HUDEP-2 (cell line): Measurements from ENCODE around the gene TENT4B.
A peak's percentile ranks its signal among the peaks of the same experiment; 100 is the strongest.
"Not testable (repeated sequence)": the region's sequence is repeated elsewhere in the genome, so short reads cannot be mapped to it uniquely, and the experiment has no call there.

Experiments
- DNase-seq, 76 experiments: peaks; one replicate each; lab custom pipeline; 2025; ENCODE audit not compliant: unreplicated experiment in 76 of 76; lab: John Stamatoyannopoulos, UW

TENT4B gene

DNA sequence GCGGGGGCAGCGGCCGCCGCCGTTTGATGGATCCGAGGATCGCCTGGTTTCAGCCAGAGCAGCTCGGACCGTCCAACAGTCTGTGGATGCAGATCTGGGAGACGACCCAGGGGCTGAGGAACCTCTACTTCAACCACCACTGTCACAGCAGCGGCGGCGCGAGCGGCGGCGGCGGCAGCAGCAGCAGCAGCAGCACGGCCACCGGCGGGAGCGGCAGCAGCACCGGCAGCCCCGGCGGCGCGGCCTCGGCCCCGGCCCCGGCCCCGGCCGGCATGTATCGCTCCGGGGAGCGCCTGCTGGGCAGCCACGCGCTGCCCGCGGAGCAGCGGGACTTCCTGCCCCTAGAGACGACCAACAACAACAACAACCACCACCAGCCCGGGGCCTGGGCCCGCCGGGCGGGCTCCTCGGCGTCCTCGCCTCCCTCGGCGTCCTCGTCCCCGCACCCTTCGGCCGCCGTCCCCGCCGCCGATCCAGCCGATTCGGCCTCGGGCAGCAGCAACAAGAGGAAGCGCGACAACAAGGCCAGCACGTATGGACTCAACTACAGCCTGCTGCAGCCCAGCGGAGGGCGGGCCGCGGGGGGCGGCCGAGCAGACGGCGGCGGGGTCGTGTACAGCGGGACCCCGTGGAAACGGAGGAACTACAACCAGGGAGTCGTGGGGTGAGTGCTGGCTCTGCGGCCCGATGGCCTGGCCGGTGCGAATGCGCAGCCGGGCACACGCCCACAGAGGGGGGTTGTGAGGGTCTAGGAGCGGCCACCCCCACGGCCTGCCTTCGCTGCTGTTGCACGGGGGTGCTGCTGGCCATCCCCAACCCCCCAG lies 702 bp downstream of the TENT4B start:
- DNase-seq, result peak in 5 of 76 experiments; percentile 15 to 67 (median 31)

DNA sequence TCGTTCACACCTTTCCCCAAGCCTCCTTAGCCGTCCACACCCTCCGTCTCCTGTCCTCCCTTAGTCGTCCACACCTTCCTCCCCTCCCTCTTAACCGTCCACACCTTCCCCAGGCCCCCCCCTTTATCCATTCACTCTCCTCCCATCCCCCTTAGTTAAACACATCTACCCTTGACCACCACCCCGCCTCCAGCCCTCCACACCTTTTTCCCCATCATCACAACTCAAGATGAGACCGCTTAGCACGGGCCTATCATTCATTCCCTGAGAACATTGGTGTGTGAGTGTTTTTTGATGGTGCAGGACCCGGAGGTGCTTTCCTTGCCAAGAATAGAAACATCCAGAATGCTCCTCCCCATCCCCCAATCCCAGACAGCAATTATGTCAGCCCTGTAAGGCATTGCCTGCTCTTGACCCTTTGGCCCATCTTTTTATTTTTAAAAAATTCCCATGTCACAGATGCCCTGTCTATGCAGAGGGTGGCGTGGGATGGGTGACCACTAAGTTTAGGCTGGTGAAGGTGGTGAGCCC lies 1.4 kb downstream of the TENT4B start:
- DNase-seq, result no peak

DNA sequence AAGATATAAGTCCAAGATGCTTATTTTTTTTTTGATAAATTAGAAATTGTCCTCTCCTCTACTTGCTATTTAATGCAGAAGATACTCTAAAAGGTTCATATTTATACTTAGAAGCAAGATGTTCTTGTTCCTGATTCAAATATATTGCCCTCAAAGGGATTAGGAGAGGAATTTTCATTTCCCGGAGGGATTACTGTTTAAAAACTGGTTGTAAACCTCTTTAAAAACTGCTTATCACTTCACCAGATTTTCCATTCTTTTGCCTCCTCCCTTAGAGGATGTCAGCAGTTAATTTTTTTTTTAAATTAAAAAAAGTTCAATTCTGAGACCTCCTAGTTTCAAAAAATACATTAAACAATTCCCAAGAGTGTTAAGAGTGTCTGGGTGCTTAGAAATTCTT lies 2.8 kb downstream of the TENT4B start:
- no peak for DNase-seq

DNA sequence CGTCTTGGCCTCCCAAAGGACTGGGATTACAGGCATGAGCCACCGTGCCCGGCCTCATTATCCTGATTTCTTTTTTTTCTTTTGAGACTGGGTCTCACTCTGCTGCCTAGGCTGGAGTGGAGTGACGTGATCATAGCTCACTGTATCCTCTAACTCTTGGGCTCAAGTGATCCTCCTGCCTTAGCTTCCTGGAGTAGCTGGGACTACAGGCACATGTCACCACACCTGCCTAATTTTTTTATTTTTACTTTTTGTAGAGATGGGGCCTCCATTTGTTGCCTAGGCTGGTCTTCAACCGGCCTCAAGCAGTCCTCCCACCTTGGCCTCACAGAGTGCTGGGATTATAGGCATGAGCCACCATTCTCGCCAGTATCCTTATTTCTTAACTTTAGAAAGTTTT lies 3.5 kb downstream of the TENT4B start:
- no peak for DNase-seq

DNA sequence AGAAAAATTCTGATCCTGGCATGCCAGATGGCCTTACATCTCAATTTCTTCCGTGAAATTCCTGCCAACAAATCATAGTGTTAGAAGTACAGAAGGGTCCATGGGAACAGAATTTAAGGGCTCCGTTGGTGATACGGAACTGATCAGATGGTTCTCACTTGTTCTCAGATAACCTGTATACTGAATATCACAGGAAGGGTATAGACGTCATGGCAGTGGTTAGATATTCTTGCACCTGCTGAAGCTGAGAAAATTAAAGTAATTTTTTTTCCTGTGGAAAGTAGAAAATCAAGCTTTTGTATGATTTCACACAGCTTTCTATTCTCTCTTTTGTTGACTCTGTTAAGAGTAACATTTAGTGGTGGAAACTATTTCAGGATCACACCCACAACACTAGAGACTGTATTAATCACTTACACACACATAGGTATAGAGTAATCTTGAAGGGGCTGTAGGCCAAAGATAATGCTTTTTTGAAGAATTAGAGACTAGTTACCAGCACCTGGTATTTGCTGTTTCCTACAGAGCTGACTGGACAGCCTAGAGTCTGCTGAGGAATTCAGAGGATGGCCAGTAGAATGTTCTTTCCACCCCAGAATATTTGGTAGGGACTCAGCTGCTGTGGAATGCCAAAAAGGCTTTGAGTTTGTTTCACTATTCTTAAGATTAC lies 7.5 kb downstream of the TENT4B start:
- DNase-seq, result peak in 18 of 76 experiments; percentile 6 to 60 (median 16)

DNA sequence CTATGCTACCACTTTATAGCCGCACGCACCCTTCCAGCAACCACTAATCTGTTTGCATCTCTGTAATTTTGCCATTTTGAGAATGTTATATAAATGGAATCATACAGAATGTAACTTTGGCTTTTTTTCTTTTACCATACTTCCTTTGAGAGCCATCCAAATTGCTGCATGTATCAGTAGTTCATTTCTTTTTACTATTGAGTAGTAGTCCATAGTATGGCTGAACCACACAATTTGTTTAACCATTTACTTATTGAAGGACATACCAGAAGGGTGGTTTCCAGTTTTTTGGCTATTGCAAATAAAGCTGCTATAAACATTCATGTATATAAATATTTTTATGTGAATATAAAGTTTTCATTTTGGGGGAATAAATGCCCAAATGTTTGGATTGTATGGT lies 8.8 kb downstream of the TENT4B start:
- no peak for DNase-seq

DNA sequence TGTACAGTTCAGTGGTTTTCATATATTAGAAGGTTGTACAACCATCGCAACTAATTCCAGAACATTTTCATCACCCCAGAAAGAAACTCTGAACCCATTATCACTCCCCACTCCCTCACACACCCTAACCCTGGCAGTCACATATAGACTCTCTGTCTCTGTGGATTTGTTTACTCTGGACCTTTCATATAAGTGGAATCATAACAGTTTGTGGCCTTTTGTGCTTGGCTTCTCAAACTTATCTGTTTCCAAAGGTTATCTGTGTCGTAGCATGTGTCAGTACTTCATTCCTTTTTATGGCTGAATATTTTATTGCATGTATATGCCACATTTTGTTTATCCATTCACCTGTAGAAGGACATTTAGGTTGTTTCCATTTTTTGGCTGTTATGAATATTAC lies 12.4 kb downstream of the TENT4B start:
- peak in 16 of 76 experiments; percentile 8 to 57 (median 20) for DNase-seq

DNA sequence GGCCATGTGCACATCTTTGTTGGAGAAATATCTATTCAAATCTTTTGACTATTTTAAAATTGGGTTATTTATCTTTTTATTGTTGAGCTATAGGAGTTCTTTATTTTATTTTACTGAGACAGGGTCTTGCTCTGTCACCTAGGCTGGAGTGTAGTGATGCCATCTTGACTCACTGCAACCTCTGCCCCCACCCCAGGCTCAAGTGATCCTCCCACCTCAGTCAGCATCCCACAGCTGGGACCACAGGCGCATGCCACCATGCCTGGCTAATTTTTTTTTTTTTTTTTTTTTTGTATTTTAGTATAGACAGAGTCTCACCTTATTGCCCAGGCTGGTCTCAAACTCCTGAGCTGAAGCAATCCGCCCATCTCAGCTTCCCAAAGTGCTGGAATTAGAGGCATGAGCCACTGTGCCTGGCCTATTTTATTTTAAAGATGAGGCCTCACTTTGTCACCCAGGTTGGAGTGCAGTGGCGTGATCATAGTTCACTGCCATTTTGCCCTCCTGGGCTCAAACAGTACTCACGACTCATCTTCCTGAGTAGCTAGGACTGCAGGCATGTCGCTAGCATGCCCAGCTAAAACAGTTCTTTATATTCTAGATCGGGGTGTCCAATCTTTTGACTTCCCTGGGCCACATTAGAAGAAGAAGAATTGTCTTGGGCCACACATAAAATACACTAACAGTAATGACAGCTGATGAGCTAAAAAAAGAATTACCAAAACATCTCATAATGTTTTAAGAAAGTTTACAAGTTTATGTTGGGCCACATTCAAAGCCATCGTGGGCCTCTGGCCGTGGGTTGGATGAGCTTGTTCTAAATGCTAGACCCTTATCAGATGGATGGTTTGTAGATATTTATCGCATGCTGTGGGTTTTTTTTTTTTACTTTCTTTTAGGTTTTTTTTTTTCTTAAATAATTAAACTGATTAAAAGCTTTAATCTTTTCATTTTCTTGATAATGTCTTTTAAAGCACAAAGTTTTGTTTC lies 13.7 kb downstream of the TENT4B start:
- DNase-seq, result peak in 1 of 76 experiments; percentile 8

DNA sequence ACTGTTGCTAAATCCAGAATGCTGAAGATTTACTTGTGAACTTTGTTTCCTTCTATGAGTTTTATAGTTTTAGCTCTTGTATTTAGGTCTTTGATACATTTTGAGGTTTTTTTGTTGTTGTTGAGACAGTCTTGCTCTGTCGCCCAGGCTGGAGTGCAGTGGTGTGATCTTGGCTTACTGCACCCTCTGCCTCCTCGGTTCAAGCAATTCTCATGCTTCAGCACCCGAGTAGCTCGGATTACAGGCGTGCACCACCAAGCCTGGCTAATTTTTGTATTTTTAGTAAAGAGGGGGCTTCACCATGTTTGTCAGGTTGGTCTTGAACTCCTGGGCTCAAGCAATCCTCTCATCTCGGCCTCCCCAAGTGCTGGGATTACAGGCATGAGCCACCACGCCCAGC lies 14.4 kb downstream of the TENT4B start:
- DNase-seq, result no peak

DNA sequence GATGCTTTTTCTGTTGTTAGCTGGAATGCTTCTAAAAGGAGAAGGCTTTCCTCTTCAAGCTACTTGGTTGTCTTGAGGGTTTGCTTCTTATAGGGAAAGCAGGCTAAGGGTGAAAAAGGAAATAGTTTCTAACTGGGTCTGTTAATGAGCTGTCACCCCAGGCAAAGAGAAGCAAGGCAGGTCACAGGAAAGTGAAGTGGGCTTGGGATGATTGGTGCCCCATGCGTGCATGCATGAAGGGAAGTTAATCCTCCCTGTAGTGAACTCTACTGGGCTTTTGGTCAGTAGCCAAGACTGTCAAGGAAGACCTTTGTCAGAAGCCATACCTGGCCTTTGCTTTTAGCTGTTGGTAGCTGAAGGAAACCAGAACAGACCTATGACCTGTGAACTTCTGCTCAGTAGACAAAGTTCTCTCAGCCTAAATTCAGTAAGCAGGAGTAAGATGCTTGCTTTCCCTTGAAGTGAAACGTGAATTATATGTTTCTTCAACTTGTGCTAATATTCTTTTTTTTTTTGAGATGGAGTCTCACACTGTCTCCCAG lies 16.5 kb downstream of the TENT4B start:
- DNase-seq, result no peak

DNA sequence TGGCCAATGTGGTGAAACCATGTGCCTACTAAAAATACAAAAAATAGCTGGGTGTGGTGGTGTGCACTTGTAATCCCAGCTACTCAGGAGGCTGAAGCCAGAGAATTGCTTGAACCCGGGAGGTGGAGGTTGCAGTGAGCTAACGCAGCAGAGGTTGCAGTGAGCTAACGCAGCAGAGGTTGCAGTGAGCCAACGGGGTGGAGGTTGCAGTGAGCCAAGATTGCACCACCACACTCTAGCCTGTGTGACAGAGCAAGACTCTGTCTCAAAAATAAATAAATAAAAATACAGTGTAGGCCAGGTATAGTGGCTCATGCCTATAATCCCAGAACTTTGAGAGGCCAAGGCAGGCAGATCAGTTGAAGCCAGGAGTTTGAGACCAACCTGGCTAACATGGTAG lies 18.7 kb downstream of the TENT4B start:
- not testable (repeated sequence) for DNase-seq

DNA sequence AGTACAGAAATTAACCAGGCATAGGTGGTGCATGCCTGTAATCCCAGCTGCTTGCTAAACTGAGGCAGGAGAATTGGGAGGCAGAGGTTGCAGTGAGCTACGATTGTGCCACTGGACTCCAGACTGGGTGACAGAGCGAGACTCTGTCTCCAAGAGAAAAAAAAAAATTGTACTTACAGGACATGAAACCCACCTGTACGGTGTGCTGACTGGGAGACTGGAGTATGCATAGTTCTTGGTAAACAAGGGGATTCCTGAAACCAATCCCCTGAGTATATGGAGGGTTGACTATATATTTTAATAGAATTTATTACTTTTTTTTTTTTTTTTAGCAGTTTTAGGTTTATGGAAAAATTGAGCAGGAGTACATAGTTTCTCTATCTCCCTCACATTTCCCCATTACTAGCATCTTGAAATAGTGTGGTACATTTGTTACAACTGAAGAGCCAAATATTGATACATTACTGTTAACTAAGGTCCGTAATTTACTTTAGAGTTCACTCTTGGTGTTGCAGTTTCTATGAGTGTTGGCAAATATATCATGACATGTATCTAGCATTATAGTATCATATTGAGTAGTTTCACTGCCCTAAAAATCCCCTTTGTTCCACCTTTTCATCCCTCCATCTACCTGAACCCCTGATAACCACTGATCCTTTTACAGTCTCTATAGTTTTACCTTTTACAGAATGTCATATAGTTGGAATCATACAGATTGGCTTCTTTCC lies 19.3 kb downstream of the TENT4B start:
- DNase-seq, result no peak

DNA sequence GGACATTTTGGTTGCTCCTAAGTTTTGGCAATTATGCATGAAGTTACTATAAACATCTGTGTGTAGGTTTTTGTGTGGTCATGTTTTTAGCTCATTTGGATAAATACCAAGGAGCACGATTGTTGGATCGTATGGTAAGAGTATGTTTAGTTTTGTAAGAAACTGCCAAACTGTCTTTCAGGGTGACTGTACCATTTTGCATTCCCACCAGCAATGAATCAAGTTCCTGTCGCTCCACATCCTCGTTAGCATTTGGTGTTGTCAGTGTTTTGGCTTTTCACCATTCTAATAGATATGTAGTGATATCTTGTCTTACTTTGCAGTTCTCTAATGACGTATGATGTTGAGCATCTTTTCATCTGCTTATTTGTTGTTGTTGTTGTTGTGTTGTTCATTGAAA lies 20.2 kb downstream of the TENT4B start:
- DNase-seq, result no peak

DNA sequence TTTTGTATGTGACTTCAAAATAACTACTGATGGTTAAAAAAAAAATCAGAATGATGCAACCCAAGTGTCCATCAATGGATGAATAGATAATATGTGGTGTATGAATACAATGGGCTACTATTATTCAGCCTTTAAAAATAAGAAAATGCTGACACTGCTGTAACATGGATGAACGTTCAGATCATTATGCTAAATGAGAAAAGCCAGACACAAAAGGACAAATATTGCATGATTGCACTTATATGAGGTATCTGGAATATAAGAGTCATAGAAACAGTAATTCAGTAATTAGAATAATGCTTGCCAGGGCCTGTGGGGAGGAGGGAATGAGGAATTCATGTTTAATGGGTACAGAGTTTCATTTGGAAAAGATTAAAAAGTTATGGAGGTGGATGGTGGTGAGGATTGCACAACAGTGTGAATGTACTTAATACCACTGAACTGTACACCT lies 25.4 kb downstream of the TENT4B start:
- no peak for DNase-seq

DNA sequence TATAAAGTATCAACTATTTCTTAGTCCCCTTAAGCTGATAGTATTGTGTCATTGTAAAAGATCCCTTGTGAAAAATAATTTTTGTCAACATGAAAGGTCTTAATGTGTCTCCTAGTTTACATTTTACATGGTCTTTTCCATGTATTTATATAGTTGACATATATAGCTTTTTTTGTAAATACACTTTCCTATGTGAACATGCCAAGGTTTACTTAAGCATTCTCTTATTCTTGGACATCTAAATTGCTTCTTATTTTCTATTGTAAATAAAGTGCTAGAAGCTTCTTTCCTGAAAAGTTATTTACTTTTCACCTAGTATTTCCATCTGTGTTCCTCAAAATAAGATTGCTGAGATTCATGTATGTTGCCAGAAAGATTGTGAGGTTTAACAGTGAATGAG lies 29.3 kb downstream of the TENT4B start:
- no peak for DNase-seq

DNA sequence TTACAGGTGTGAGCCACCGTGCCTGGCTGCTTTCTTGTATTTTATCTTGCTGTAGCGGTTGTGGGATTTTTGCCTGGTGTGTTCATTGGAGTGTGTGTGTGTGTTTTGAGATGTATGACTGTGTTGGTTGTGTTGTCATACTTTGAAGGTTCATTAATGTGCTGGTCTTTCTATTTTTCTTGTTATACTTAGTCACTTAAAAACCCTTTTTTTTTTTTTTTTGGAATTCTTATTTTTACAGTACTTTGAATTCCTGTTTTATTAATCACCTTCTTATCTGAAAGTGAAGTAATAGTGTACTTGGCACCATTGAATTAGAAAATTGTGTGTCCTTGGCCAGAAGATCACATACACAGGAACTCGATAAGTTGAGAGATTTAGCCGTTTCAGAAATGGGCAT lies 30.2 kb downstream of the TENT4B start:
- no peak for DNase-seq

DNA sequence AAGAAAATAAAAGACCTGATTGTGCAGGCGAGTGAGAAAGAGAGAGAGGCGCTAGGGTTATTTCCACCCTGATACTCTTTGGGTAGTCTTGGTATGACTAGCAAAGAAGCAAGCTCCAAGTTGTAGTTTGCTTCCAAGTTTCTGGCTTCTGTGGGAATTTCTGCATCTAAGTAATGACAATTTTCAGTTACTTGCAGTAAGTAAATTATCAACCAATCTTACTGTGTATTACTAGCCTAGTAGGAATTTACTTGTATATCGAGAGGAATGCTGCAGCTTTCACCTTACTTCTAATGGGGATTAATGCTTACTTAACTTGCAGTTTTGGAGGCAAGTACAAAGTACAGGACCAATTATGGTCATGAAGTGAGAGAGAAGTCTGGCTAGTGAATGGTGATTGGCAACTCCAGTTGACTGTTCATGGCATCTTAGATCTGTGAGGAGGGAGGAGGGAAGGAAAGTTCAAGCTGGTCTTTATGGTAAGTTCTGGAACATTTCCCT lies 31.9 kb downstream of the TENT4B start:
- no peak for DNase-seq

DNA sequence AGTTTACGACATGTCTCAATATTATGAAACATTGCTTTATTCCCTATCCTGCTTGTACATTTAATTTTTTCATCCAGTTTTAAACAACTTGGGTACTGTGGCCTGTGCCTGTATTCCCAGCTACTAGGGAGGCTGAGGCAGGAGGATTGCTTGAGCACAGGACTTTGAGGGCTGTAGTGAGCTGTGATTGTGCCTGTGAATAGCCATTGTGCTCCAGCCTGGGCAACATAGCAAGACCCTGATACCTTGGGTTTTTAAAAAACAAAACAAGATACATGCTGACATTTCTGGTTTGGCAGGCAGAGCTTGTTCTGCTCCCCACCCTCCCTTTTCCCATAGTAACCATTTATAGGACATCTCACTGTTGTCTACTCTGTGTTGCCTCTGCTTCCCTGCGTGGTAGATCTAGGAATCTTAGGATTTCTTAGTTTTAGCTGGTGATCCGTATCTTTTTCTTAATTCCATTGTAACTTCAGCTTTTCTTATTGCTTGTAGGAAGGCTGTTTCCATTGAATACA lies 35.6 kb downstream of the TENT4B start:
- no peak for DNase-seq

DNA sequence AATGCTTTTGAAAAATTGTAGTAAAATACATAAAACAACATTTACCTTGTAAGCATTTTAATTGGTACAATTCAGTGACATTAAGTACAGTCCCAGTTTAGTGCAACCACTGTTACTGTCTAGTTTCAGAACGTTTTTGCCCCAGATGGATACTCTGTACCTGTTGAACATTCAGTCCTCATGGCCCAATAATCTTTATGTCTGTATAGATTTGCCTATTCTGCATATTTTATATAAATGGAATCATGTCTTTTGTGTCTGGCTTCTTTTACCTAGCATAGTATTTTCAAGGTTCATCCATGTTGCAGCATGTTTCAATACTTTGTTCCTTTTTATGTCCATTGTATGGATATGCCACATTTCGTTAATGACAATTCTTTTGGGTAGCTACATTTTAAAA lies 37.2 kb downstream of the TENT4B start:
- DNase-seq, result no peak
